ENCODE results near the gene RNF149.

Gene RNF149

DNA sequence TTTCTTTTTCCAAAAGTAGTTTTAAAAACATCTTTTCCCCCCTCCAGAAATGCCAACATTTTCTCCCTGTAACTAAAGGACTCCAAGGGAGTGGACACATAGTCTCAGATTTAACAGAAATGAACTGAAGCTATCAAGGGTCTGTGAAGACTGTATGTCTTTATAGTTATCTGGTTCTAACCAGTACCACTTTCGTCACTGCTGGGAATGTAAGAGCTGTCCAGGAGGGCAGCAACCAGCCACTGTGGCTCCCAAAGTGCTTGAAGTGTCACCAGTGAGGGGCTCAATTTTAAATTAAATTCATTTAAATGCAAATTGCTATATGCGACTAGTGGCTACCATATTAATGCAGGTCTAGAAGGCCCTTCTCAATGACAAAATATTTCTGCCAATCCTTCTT is 15.0 kb downstream of the RNF149 start:
- no peak for DNase-seq

DNA sequence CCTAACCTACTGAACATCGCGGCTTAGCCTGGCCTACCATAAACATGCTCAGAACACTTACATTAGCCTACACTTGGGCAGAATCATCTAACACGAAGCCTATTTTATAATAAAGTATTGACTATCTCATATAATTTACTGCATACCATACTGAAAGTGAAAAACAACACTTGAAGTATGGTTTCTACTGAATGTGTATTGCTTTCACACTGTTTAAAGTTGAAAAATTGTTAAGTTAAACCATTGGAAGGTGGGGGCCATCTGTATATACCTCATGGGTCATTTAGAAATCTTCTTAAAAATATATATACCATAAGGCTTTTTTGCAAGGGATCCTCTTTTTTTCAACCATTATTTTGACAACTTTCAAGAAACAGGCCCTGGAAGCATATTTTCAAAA is 16.5 kb downstream of the RNF149 start:
- no peak for DNase-seq

- no peak for DNase-seq
Observed at GRCh38 chr2:101290711-101291110, 17.8 kb downstream of the RNF149 start.

- DNase-seq: no peak
Observed at GRCh38 chr2:101287303-101287702, 21.2 kb downstream of the RNF149 start.

DNA sequence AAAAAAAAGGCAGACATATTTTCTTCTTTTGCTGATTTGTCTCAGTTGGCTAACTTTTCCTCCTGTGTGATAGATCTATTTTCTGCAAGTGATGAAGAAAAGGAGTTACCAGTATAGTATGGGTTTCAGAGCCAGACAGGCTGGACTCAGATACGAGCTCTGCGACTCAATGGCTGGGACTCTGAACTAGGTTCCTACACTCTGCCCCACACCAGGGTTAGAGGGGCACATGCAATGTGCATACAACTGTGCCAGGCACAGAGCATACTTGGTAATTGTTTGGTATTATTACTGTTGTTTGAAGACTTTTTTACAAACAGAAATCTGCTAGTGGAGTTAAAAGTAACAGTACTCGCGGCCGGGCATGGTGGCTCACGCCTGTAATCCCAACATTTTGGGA is 21.8 kb downstream of the RNF149 start:
- DNase-seq: no peak

DNA sequence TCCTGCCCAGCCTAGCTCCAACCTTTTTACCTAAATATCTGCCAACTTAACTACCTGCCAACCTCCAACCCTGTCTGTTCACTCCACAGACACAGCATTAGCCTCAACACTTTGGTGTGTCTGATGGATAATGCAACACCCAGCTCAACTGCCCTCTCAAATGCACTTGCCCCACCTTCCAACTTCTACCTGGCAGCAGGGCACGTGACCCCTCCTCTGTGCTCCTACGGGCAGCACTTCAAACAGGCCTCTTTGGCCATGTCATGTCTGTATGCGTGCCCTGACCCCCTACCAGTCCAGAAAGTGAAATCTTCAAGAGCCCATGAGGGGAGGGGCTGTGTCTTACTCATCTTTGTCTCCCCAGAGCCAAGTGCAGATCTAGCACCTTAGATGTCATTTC is 25.5 kb downstream of the RNF149 start:
- DNase-seq: no peak

- DNase-seq: no peak
Observed at GRCh38 chr2:101281482-101281881, 27.0 kb downstream of the RNF149 start.

GRCh38 chr2:101278925-101279324 is 29.6 kb downstream of the RNF149 start:
- no peak for DNase-seq

- no peak for DNase-seq
Observed at GRCh38 chr2:101277111-101277510, 31.4 kb downstream of the RNF149 start.

GRCh38 chr2:101274142-101274541 is 34.4 kb downstream of the RNF149 start:
- DNase-seq: no peak

GRCh38 chr2:101273056-101273455 is 35.4 kb downstream of the RNF149 start:
- no peak for DNase-seq

DNA sequence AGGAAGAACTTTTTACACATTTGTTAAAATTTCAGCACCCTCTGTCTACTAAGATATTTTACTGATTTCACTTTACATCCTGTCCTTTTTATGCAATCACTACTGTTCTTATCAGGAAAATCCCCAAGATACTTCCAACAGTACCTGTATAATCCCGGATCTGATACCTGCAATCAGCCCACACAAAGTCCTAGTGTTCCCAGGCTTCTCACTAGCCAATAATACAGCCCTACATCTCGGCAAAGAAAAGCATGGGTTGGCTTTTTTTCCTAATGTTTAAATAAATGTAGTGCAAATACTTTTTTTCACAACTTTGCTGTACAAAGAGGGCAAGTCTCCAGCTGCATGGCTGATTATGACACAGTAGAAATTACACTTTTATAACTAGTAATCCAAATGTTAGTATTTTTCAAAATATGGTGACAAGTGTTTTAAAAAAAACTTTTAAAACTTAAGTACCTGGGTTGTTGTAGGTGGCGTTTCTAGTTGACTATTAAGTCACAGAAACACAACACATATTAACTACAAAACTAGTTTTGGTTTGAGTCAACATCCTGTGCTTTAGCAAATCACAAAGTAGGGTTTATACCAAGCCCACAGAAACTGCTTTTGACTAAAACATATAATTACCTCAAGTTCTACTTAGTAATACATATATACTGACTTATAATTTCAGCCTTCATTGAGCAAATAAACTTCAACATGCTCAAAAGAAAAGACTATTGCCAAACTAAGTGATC is 36.3 kb downstream of the RNF149 start:
- no peak for DNase-seq

GRCh38 chr2:101270700-101271259 is 37.7 kb downstream of the RNF149 start:
- no peak for DNase-seq

DNA sequence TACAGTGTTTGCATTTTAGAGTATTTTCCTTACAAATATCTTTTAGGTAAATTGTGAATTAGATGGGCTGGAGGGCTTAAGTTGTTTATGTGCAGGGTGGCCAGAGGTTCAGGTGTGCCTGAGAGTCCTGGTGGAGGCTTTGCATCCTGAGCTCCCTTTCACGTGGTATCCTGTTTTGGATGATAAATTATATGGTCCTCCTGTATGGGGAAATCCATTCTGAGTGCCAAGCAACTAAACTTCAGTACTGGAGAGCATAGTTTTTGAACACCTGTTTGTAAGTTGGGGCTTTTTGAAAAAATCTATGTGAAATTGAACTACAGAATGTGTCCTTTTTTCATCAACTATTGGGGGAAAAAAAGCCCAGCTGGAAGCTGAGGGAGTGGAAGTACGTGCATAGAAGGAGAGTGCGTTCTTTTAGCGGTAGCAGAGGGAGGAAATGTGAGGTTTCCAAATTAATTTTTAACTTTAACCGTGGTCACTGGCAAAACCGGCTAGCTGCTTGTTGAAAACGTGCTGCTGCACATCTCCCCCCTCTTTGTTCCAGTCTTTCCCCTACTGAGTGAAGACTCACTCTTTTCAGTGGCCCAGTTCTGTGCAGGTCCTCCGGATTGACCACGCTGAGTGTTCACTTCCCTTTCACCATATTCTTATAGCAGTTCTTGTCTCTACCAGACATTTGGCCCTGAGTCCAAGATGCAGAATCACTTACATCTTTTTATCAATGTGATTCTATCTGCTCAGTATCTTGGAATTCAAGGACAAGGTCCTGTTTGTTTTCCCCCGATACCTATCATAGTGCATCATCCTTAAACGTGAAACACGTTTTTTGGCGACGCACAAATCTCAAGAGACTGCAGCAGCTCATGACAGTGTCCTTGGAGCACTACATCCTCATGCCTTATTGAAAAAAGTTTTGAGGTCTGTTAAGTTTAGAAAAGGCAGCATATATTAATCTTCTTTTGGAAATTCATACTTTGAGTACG is 40.5 kb downstream of the RNF149 start:
- DNase-seq: no peak

DNA sequence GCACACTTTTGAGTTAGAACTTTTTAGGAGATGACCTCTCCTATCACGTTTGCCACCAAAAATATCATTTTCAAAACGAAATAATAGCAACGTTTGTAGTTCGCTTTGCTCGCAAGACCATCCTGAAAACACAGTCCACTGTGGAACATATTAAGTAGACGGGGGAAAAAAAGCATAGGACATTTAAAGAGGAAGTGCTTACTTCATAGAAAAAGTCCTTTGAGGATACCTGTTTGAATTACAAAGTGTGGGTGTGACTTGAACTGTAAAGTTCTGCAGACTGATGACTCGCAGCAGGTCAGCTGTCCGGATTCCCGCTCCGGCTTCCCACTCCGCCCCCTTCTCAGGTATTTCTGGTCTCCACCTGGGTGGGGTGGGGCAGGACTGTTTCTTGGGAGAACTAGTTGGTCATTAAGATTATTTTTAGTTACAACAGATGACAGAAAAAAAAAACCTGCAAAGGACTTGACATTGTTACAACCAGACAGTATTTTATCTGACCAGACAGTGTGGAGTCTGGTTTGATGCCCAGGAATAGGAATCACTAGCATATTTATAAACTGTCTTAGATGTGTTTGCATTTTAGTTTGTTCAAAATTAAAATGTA is 42.5 kb downstream of the RNF149 start:
- no peak for DNase-seq

- DNase-seq: no peak
Observed at GRCh38 chr2:101264360-101264939, 44.1 kb downstream of the RNF149 start.

DNA sequence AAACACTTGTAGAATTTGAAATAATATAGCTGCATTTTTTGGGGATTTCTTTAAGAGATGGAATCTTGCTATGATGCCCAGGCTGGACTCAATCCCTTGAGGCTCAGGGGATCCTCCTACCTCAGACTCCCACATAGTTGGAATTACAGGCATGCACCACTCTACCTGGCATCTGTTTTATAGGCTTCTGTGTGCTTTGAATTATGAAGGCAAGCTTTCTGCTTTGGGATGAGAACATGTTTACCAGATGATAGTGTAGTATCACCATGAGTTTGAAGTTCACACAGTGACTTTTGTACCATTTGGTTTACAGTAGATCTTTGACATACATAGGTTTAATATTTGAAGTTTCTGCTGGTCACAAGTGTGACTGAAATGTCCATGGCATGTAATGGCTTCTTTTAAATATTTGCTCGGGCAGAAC is 45.1 kb downstream of the RNF149 start:
- no peak for DNase-seq

DNA sequence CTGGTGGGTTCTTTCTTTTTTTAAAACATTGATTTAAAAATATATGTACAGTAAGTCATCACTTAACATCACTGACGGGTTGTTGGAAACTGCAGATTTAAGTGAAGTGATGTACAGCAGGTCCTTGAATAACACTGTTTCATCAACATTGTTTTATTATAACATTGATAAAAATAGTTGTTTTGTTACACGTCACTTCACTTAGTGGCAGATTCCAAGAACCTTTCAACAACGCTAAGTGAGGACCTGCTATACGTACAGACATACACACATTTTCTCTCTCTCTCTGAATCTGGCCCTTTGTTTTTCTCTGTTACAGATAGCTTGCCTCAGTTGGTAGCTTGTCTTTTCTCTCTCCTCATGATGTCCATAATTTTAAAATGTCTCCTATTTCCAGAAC is 46.4 kb downstream of the RNF149 start:
- DNase-seq: no peak

DNA sequence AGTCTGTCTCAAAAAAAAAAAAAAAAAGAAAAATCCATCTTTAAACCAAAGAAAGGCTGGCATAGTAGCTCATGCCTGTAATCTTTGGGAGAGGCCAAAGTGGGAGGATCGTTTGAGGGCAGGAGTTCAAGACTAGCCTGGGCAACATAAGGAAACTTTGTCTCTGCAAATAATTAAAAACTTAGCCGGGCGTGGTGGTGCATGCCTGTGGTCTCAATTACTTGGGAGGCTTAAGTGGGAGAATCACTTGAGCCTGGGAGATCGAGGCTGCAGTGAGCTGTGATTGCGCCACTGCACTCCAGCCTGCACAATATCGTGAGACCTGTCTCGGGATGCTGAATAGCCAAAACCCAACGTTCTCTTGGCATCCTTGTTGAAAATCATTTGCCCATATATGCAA is 49.7 kb downstream of the RNF149 start:
- DNase-seq: no peak

DNA sequence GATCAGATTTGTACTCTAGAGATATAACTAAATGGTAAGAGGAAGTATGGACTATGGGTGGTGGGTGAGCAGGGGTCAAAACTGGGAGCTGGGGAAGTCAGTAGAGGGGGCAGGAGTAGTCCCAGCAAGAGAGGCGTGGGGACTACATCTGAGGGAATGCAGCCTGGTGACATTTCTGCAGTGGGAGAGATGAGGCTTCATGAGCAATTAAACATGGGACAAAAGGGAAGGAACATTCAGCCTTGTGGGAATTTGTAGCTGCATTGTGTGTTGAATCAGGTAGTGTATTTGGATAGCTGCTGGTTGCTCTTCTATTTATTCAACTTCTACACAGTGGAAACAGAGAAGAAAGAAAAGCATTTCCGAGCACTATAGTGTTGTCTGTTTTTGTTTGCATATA is 52.2 kb downstream of the RNF149 start:
- DNase-seq: no peak

- no peak for DNase-seq
Observed at GRCh38 chr2:101255501-101255900, 53.0 kb downstream of the RNF149 start.

GRCh38 chr2:101253703-101254450 is 54.6 kb downstream of the RNF149 start:
- DNase-seq: no peak

All from activated T-cell treated with anti-CD3 and anti-CD28 coated beads, Interleukin-2, amount 50 U/mL, for 1 hour (primary cell).